Stimulated activated CD4-positive, alpha-beta T cell treated with anti-CD3 and anti-CD28 coated beads, Interleukin-2, amount 100 ng/mL, for 24 hours (primary cell): Measurements from ENCODE around the gene NOXA1.

ENCODE experiments used
- DNase-seq, 2 donors: peaks; one replicate each; pipeline ENCODE4 v3.0.0-alpha.2; 2020

The NOXA1 gene

DNA sequence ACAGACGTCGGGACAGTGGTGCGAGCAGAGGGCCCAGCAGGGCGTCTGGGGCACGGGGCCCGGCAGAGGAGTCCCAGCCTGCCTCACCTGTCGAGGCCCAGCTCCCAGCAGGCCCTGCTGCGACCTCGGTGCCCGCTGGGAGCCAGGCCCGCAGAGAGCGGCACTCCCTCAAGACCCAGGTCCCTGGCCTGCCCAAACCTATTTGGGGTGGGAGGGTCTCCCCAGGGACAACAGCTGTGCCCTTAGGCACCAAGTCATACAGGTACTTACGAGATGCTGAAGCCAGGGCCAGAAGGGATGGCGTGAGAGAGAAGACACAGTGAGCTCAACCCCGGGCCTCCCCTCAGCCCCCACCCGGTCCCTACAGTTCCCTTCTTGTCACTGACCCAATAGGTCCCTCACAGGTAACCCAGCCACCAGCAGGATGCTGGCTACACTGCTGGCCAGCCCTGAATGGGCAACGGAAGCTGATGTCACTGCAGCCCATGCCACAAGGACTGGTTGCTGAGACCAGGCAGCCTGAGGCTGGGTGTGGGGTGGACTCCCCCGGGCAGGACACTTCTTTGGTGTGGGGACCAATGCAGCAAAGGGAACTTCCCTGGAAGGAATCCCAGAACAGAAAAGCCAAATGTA, 32.3 kb downstream of the NOXA1 start:
- DNase-seq: no peak

DNA sequence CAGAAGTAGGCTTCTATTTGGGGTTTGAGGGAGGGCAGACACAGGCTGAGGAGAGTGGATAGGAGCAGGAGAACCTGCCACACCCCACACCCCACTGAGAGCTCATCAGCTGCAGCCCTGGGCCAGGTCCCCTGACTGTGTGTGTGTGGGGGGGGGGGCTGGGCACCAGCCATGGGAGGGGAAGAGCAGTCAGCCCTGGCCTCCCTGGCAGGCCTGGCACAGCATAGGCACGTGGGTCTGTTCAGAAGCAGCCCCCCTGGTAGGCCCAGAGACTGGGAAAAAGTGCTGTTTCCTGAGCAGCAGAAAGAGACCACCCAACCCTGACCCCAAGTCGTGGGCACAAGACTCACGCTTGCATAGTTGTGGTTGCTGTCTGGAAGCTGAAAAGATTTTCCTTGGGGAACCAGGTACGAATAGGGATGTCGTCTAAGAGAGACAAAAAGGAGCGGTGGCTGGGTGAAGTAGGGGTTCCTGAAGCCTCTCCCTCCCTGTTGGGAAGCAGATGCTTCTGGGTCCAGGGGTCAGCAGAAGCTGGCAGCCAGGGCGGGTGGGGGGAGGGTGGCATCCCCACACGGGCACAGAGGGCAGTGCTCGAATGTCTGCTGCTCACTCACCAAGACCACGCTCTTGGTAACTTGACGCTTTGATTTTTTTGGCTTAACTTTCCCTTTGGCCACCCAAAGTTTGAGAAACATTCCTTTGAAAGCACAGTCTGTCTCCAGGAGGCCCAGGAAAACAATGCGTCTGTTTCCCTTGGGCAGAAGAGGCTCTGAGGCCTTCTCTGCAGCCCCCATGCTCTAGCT, 33.1 kb downstream of the NOXA1 start:
- no peak for DNase-seq

DNA sequence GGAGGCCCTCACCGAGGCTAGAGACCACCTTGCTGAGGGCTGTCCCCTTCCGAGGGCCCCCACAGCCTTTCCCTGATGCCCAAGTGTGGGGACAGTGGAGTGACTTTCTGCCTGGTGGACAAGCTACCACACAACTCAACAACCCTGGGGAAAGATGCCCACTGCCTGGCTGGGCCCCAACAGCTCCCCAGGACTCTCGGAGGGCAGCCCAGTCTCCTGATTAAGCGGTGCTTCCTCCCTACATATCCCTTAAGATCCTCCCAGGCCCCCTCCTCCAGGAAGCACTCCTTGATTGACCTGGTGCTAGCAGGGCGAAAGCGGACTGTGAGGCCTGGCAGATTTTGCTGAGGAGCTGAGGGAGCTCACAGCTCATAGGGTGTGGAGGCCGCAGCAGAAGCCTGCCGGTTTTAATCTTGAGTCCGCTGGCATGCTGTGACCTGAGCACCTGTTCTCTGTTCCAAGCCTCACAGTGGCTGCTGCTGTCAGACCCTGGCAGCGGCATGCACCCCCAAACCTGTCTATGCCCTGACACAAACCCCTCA, 33.7 kb downstream of the NOXA1 start:
- no peak for DNase-seq

DNA sequence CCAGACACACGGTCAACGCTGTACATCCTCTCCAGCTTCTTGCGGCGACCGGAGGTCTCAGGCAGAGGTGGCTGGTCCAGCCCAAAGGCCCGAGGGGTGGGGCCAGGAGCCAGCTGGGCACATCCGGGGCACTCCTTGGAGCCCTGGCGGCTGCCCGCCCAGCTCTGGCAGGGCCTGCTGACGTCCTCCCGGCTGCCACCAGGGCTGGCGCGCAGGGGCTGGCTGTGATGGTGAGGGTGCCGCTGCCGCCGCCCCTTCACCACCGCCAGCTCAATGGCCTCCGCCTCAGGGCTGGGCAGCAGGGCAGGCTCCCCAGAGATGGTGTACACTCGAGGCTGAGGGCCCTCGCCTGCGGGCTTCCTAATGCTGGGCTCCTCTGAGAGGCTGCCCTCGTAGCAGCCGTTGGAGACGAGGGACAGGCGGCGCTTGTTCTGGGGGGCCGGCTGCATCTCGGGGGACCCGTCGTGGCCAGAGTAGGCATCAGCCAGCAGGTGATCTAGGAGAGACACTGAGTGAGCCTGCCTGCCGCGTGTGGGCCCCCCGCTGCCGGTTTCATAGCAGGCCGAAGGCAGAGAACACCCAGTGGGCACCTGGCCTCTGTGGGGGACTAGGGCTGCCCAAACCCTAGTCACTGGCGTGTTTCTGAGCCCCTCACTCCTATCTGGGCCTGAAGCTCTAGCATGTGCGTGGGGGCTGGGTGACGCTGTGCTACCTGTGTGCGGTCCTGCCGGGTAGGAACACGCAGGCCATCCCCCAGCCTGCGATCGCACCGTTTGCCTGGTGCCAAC, 34.4 kb downstream of the NOXA1 start:
- no peak for DNase-seq

DNA sequence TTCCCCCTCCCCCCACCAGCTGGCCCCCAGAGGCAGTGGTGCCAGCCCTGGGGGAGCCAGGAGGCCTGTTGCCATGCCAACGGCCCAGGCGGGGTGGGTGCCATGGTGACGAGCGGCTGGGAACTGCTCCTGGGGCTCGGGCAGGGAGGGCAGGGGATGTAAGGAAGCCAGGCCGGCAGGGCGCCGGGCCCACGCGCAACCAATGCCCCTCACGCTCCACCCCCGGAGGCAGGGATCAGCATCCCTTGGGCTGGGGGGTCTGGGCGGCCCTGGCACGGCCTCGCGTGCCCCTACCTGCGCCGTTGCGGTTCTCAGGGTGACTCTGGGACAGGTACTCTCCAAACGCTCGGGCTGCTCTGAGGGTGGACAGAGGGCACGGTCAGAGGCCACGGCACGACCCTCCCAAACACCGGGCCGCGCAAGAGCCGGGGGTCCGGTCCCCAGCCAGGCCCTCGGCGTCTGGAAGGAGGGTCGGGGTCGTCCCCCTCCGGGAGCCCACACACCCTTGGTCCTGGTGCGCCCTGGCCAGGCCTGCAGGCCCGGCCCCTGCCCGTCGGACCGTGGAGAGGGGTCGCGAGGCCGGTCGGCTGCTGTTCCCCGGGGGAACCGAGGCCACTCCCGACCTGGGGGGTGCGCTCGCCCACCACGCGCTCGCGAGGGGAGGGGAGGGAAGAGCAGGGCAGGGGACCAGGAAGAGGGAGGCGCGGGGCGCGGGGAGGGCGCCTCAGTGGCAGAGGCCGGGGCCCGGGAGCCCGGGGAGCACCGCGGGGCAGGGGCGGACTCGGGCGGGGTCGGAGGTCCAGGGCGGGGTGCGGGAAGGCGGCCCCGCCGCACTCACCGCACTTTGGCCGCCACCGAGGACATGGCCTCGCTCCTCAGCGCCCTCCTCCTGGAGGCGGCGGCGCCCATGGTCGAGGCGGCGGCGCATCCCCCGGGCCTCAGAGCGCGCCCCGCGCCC, 35.3 kb downstream of the NOXA1 start:
- DNase-seq: no peak

DNA sequence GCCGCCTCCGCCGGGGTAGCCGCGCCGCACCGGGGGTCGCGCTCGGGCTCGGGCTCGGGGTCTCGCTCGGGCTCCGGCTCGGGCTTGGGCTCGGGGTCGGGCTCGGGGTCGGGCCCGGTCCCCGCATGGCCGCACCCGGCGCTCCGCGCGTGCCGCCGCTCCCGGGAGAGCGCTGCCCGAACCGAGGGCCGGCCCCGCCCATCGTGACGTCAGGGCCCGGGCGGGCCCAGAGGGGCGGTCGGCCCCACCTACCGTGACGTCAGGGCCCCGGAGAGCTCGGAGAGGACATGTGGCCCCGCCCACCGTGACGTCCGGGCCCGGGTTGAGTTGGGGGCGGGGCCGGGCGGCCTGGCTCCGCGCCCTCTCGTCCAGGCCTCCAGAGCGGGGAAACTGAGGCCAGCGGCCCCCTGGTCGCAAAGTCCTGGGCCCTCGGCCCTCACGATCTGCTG, 36.0 kb downstream of the NOXA1 start, which contains the start of gene NSMF:
NSMF (minus strand) TSS at position 183 of the 449 bp plus-strand sequence. CDS start 232 bp downstream, outside the sequence.
- DNase-seq: peak; percentile 95 to 97

DNA sequence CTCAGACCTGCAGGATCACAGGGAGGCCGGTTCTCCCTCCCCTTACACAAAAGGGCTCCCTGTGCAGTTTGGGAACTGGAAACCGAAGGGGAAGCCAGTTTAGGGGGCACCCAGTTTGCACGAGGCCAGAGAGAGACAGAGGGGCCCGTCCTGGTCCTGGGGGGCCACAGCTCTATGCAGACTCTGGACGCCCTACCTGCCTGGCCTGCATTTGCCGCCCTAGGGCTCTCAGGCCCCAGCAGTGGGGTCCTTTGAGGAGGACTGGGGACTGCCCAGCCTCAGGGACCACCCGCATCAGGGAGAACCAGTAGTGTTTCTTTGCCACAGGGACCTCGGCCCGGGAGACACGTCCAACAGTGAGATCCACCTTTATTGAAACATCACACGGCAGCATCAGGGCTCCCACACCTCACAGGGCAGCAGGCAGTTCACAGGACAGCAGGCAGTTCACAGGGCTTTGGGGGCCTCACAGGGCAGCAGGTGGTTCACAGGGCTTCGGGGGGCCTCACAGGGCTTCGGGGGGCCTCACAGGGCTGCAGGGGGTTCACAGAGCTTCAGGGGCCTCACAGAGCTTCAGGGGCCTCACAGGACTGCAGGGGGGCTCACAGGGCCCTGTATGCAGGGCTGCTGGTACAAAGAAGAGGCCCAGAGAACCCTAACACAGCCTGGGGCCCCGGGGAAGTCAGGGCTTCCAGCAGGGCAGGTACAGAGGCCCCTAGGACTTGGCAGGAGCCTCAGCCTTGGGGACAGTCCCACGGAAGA, 36.6 kb downstream of the NOXA1 start:
- DNase-seq: no peak

DNA sequence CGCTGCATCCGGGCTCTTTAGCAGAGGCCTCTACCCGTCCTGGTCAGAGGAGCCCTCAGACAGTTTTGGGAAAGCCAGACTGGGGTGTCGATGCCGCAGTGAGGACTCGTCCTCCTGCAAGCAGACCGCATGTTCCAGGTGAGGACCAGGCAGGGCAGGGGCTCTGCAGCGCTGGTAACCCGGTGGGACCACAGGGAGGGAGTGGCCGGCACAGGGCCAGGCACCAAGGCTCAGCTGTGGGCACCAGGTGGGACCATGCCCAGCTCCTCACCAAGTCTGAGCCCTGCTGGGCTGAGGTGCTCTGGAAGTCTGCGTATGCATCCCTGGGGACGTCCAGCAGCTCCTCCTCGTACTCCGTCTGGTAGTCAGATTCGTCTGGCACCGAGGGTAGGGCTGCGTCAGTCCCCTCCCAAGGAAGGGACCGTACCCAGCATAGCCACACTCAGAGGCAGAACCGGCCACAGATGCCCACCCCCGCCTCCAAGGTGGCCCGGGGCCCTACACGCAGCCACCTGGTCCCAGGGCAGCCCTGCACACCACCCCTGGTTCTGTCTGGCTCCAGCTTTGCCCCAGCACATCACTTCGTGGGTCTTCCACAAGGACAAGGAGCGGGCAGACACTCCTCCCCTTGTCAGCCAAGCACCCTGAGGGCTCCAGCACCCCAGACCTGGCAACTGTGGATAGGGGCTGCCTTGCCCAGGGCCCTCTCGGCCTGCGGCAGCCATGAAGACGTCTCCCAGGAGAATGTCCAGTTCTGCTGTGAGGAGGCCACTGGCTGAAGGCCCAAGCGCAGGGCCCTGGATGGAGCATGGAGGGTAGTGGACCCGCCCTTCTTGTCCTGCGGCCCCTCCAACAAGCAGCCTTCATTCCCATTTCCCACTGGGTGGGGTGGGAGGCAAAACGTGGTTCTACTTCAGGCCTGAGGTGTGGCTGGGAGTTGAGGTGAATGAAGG, 37.4 kb downstream of the NOXA1 start:
- no peak for DNase-seq

DNA sequence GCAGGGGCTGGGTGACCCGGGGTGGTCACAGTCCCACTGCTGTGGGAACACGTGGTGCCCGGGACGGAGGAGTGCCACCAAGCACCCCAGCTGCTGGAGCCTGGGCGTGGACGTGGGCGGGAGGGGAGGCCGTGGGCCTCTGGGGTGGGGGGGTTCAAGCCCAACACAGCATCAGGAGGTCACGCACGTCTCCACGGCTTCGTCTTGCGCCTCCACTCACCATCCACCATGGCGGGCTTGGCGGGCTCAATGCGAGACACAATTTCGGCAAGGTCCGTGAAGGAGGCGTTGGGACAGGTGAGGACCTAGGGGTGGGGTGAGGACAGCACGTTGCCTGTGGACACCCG, 38.1 kb downstream of the NOXA1 start:
- DNase-seq: no peak

DNA sequence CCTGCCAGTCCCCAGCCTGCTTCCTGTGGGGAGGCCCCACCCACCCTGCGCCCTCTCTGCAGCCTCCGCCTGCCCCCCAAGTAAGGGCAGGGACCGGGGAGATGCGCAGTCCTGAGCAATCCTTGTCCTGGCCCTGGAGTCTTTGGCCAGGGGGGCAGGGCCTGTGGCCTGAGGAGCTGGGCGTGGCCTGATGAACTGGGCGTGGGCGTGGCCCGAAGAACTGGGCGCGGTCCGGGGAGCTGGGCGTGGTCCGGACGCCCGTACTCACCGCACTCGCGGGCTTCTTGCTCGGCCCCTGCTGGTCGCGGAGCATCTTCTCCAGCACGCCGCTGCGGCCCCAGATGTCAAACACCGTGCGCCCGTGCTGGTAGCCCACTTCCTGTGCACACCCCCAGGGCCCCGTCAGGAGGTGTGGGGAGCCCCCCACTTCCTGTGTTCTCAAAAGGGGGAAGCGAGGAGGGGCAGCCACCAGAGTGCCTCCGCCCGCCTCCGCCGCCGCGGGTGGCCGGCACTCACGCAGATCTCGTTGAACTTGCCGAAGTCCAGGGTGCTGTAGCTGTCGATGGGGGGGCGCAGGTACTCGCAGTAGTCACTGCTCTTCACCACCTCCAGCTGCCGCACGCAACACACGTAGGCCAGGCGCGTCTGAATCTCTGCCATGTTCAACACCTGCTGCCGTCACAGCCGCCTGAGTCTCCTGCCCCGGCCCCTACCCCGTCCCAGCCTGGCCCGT, 38.6 kb downstream of the NOXA1 start:
- DNase-seq: peak; percentile 71 to 86

DNA sequence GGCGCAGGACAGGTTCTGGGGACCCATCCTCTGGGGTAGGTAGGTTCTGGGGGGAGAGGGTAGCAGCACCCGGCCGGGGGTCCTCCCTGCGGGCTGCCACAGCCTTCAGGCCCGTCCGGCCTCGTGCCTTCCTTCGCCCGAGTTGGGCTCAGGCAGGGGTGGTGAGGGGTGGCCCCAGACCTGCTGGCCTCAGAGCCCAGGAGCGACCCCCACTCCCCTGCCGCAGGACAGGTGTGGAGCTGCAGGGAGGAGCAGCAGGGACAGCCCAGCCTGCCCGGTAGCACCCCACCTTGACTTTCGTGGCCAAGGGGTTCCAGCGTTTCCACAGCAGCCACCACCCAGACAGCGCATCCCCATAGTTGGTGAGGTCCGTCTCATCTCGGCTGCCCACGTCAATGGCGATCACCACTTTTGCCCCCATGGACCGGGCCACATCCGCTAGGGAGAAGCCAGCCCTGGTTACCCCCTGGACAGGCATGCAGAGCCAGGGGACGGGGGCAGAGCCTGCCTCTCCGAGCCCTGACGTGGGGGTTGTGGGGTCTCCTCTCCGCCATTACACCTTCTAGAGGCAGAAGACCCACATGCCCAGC, 39.3 kb downstream of the NOXA1 start:
- no peak for DNase-seq

DNA sequence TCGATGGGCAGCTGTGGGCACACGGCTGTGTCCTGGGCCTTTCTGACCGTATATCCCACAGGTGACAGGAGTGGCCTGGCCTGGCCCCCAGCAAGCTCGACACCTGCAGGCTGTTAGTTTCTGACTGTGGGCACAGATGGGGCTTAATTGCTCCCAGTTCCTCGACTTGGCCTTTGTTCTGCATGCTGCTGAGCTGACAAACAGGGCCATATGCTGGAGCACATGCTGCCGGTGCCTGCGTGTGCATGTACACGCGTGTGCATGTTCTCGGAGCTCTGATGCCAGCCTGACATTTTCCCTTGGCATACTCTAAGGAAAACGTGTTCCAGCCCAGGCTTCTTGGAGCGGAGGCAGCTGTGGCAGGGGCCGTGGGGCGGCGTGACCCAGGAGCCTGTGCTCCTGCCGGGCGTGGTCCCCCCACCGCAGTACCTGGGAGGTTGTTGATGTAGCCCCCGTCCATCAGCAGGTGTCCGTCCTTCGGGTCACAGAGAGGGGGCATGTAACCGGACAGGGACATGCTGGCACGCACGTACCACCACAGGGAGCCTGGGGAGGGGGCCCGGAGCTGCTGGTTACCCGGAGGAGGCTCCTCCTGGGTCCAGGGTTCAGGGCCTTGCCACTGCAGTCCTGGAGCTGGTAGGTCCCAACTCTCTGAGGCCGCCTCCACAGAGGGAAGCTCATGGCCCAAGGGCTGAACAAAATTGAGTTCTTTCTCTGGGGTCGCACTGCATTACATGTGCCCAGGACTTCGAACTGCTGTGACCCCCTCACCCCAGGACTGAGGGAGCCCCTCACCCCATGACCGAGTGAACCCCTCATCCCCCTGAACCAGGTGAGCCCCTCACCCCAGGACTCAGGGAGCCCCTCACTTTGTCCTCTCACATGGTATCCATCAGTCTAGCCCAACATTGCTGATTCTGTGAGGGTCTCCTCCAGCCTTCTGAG, 40.1 kb downstream of the NOXA1 start:
- no peak for DNase-seq

DNA sequence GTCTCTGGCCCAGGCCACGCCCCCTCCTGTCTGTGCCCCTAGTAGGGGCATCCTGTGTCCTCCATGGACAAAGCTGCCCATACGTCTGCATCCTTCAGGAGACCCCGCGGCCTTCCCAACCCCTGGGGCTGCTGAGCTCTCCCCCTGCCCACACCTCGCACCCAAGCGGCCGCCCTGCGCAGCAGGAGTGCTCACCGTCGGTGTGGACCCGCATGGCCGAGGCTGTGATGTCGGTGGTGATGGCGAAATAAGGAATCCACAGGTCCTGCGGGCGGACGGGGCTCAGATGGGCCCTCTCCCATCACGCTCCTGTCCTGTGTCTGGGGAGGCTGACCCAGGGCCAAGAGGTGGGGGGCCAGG, 40.7 kb downstream of the NOXA1 start:
- DNase-seq: no peak

DNA sequence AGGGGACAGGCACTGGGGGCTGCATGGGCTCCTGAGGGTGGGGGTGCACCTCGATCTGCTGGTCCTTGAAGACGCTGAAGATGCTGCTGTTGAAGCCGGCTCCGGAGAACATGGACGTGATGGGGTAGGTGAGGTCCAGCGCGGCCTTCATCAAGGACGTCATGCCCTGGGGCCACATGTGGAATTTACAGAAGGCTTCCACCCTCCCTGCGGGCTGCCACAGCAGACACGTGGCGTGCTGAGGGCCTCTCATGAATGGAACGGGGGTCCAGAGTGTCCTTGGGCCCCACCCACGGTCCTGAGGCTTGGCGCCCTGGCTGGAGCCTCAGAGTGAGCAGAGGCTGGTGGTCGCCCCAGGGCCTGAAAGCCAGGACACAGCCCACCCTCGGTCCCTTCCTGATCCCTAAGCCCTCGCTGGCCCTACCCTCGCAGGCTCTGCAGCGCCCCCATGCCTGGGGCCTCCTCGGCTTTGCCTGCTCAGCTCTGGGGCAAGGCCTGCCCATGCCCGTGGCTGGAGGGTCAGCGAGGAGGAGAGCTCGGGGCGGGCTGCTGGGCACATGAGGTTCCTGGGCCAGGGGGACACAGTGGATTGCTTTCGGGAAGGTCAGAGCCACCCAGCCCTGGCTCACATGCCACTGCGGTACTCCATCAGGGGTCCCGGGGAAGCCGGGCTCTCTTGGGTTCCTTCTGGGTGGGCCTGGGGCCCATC, 41.3 kb downstream of the NOXA1 start:
- DNase-seq: no peak

DNA sequence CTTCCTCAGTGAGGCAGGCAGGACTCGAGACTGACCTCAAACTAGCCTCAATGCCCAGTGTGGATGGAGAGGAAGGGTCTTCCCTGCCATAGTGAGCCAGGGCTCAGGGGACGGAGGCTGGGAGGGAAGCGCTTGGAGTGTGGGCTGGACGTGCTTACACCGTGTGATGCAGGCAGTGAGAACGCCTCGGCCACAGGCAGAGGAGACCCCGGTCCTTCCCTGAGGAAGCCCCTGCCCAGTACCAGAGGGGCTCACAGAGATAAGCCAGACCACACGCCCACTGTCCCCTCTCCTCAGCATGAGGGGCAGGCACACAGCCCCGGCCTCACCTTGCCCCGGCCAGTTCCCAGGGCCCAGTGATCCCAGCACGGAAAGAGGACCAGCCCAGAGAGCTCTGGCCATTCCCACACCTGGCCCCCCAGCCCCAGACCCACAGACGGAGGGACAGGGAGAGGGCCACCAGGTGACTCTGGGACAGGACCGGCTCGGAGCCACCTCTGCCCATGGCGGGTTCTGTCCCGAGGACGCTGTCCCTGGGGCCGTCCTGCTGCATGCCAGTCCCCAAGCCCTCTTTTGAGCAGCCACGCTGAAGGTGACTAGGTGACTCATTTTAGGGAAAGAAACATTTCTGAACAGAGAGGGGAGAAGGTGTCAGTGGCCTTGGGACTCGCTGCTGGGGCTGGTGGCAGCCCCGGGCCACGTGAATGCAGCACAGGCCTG, 42.0 kb downstream of the NOXA1 start:
- no peak for DNase-seq

DNA sequence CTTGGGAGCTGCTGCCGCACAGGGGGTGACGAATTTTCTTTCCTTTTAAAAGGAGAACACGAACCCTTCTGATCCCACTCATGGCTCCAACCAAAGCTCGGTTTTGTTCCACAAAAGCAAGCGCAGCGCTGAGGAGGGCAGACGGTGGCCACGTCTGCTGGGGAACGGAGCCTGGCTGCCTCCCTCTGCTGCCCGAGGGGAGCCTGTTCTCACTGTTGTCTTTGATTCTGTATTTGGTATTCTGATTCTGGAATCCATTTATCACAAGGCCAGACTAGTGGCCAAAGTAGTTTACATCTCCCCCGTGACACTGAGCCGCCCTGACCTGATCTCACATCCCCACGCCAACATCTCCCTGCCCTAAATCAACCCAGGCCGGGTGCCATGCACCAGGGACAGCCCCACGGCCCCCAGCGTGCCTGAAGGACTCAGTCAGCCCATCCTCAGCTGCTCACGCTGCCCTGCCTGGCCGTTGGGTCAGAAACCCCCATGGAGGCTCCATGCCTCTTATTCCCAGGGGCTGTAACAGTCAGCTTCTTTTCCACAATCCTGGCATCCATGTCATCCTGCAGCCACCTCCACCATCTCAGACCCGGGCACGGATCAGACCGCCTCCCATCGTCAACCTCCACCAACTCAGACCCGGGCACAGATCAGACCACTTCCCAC, 42.7 kb downstream of the NOXA1 start:
- no peak for DNase-seq
